ENCODE measurements around the gene SH3RF3.

DNA sequence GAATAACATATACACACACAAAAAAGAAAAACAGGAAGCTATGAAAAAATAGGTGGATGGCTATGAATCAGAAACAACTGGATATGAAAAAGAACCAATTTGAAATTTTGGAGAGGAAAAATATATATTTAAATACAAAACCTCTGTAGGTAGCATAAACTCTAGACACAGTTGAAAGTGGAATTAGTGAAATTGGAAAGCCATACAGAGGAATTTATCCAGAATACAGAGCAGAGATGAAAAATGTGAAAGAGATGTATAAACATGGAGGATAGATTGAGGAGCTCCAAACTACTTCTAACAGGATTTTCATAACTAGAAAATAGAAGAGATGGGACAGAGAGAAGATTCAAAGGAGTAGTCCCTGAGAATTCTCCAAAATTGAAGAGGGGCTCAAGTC is 315.9 kb downstream of the SH3RF3 start:
- TF ChIP-seq OSR1 (CRISPR knock-in tag; IDR thresholded peaks at IDR 0.05) (no peak), ESRRG (CRISPR knock-in tag; IDR thresholded peaks at IDR 0.05) (no peak), SNAI2 (CRISPR knock-in tag; IDR thresholded peaks at IDR 0.05) (no peak), BACH2 (CRISPR knock-in tag; IDR thresholded peaks at IDR 0.05; ENCODE audit: borderline replicate concordance) (no peak), ISL1 (CRISPR knock-in tag; IDR thresholded peaks at IDR 0.05) (no peak), ZFP3 (CRISPR knock-in tag; IDR thresholded peaks at IDR 0.05) (no peak)
- TF ChIP-seq, protein P1, sequence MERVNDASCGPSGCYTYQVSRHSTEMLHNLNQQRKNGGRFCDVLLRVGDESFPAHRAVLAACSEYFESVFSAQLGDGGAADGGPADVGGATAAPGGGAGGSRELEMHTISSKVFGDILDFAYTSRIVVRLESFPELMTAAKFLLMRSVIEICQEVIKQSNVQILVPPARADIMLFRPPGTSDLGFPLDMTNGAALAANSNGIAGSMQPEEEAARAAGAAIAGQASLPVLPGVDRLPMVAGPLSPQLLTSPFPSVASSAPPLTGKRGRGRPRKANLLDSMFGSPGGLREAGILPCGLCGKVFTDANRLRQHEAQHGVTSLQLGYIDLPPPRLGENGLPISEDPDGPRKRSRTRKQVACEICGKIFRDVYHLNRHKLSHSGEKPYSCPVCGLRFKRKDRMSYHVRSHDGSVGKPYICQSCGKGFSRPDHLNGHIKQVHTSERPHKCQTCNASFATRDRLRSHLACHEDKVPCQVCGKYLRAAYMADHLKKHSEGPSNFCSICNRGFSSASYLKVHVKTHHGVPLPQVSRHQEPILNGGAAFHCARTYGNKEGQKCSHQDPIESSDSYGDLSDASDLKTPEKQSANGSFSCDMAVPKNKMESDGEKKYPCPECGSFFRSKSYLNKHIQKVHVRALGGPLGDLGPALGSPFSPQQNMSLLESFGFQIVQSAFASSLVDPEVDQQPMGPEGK (CRISPR knock-in tag; IDR thresholded peaks at IDR 0.05; ENCODE audit: borderline replicate concordance), result no peak
- TF ChIP-seq, protein P2, sequence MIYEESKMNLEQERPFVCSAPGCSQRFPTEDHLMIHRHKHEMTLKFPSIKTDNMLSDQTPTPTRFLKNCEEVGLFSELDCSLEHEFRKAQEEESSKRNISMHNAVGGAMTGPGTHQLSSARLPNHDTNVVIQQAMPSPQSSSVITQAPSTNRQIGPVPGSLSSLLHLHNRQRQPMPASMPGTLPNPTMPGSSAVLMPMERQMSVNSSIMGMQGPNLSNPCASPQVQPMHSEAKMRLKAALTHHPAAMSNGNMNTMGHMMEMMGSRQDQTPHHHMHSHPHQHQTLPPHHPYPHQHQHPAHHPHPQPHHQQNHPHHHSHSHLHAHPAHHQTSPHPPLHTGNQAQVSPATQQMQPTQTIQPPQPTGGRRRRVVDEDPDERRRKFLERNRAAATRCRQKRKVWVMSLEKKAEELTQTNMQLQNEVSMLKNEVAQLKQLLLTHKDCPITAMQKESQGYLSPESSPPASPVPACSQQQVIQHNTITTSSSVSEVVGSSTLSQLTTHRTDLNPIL (CRISPR knock-in tag; IDR thresholded peaks at IDR 0.05; ENCODE audit: low read depth), result no peak
- TF ChIP-seq, protein P3, sequence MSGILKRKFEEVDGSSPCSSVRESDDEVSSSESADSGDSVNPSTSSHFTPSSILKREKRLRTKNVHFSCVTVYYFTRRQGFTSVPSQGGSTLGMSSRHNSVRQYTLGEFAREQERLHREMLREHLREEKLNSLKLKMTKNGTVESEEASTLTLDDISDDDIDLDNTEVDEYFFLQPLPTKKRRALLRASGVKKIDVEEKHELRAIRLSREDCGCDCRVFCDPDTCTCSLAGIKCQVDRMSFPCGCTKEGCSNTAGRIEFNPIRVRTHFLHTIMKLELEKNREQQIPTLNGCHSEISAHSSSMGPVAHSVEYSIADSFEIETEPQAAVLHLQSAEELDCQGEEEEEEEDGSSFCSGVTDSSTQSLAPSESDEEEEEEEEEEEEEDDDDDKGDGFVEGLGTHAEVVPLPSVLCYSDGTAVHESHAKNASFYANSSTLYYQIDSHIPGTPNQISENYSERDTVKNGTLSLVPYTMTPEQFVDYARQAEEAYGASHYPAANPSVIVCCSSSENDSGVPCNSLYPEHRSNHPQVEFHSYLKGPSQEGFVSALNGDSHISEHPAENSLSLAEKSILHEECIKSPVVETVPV (CRISPR knock-in tag; IDR thresholded peaks at IDR 0.05), result no peak

All from SK-N-SH treated with all-trans-retinoic acid at 6 μM for 48 hours (cell line).